GM19468 (cell line): ENCODE measurements around the gene FAM180A.

ENCODE experiments used
- ATAC-seq: cut with Tn5 transposase; IDR thresholded peaks from one replicate; pipeline ENCODE4 v1.9.1; 2021; ENCODE audit warnings: mild to moderate bottlenecking, moderate library complexity, moderate number of reproducible peaks; ENCODE audit not compliant: unreplicated experiment; ENCODE audit errors: extremely low read depth

Gene FAM180A

GRCh38 chr7:135772639-135773222 is 24.1 kb upstream of the FAM180A start:
- ATAC-seq: no peak

GRCh38 chr7:135771961-135772638 is 23.5 kb upstream of the FAM180A start:
- ATAC-seq: no peak

- no peak for ATAC-seq
Observed at GRCh38 chr7:135771051-135771450, 22.4 kb upstream of the FAM180A start.

- no peak for ATAC-seq
Observed at GRCh38 chr7:135770139-135770710, 21.6 kb upstream of the FAM180A start.

- no peak for ATAC-seq
Observed at GRCh38 chr7:135769005-135769802, 20.6 kb upstream of the FAM180A start.

GRCh38 chr7:135768467-135768866 is 19.9 kb upstream of the FAM180A start:
- no peak for ATAC-seq

- no peak for ATAC-seq
Observed at GRCh38 chr7:135768064-135768463, 19.5 kb upstream of the FAM180A start.

- no peak for ATAC-seq
Observed at GRCh38 chr7:135763261-135763660, 14.6 kb upstream of the FAM180A start.

GRCh38 chr7:135761751-135762488 is 13.3 kb upstream of the FAM180A start:
- no peak for ATAC-seq

- ATAC-seq: no peak
Observed at GRCh38 chr7:135759532-135759931, 10.9 kb upstream of the FAM180A start.

- no peak for ATAC-seq
Observed at GRCh38 chr7:135758531-135758932, 9.9 kb upstream of the FAM180A start.

- ATAC-seq: no peak
Observed at GRCh38 chr7:135757719-135758411, 9.3 kb upstream of the FAM180A start.

- no peak for ATAC-seq
Observed at GRCh38 chr7:135756191-135756590, 7.6 kb upstream of the FAM180A start.

- ATAC-seq: no peak
Observed at GRCh38 chr7:135755351-135755753, 6.7 kb upstream of the FAM180A start.

GRCh38 chr7:135753616-135754413 is 5.2 kb upstream of the FAM180A start:
- no peak for ATAC-seq

GRCh38 chr7:135747366-135747765 is 1.2 kb downstream of the FAM180A start:
- ATAC-seq: no peak

- ATAC-seq: no peak
Observed at GRCh38 chr7:135745703-135746312, 2.8 kb downstream of the FAM180A start.

GRCh38 chr7:135744938-135745702 is 3.5 kb downstream of the FAM180A start:
- ATAC-seq: no peak
